WTC11 (cell line): ENCODE measurements around the gene FAN1. TPM values are rescaled to one million over a fixed set of nuclear protein-coding genes. Genes with fewer than 3 reads are reported as not detected.

ENCODE experiments used
- ATAC-seq: fragments of 200-7000 bp; cut with Tn5 transposase; 2 replicates; pipeline ENCODE4 v1.10.0; 2021; ENCODE audit warnings: mild to moderate bottlenecking, moderate library complexity
- CTCF ChIA-PET: fragments of 300-600 bp; sonication (Branson Sonifier 250); formaldehyde crosslinking; loops from one replicate; lab custom pipeline; 2021; ENCODE audit warnings: antibody characterized with exemption; lab: Charles Lee
- POLR2A ChIA-PET: fragments of 350-600 bp; sonication (Branson Sonifier 250); formaldehyde crosslinking; loops from one replicate; lab custom pipeline; 2021; ENCODE audit warnings: antibody characterized with exemption; lab: Charles Lee
- DNase-seq: peaks from one replicate; pipeline ENCODE4 v3.0.0; 2021; ENCODE audit warnings: low spot score
- H3K27ac Mint-ChIP-seq: 2 replicates; pipeline ENCODE4 v1.8.0; 2021; ENCODE audit warnings: mixed read lengths
- H3K27me3 Mint-ChIP-seq: 2 replicates; pipeline ENCODE4 v1.8.0; 2021; ENCODE audit warnings: low read depth, mild to moderate bottlenecking, moderate library complexity, mixed read lengths
- H3K36me3 Mint-ChIP-seq: 2 replicates; pipeline ENCODE4 v1.8.0; 2021; ENCODE audit warnings: mixed read lengths
- H3K4me1 Mint-ChIP-seq: 2 replicates; pipeline ENCODE4 v1.8.0; 2022; ENCODE audit warnings: mixed read lengths
- H3K4me3 Mint-ChIP-seq: 2 replicates; pipeline ENCODE4 v1.8.0; 2021; ENCODE audit warnings: mild to moderate bottlenecking, moderate library complexity, mixed read lengths
- H3K9me3 Mint-ChIP-seq: 2 replicates; pipeline ENCODE4 v1.8.0; 2021; ENCODE audit warnings: mixed read lengths
- JUN ChIP-seq: sonication (generic); formaldehyde crosslinking; IDR thresholded peaks from 2 replicates; pipeline ENCODE4 v1.8.0; 2023; ENCODE audit warnings: mild to moderate bottlenecking, missing genetic modification reagents
- KAT7 ChIP-seq: sonication (generic); formaldehyde crosslinking; IDR thresholded peaks from 2 replicates; pipeline ENCODE4 v1.8.1; 2023; ENCODE audit warnings: missing genetic modification reagents, mild to moderate bottlenecking, borderline replicate concordance
- NR2C2 ChIP-seq: sonication (generic); formaldehyde crosslinking; IDR thresholded peaks from 2 replicates; pipeline ENCODE4 v1.8.0; 2022; ENCODE audit warnings: mild to moderate bottlenecking, missing genetic modification reagents
- OVOL2 ChIP-seq: fragments of 250-450 bp; sonication (Bioruptor Pico); IDR thresholded peaks from 2 replicates; pipeline ENCODE4 v1.9.0; 2021; ENCODE audit warnings: mild to moderate bottlenecking, borderline replicate concordance
- PRRX2 ChIP-seq: fragments of 250-450 bp; sonication (Bioruptor Pico); IDR thresholded peaks from 2 replicates; pipeline ENCODE4 v1.8.0; 2021; ENCODE audit warnings: mild to moderate bottlenecking
- ZNF263 ChIP-seq: sonication (generic); formaldehyde crosslinking; IDR thresholded peaks from 2 replicates; pipeline ENCODE4 v1.8.1; 2022; ENCODE audit warnings: low read depth, mild to moderate bottlenecking, moderate library complexity, missing genetic modification reagents
- ZNF423 ChIP-seq: fragments of 250-450 bp; sonication (Bioruptor Pico); IDR thresholded peaks from 2 replicates; pipeline ENCODE4 v2.1.2; 2022; ENCODE audit warnings: mild to moderate bottlenecking, moderate library complexity
- total RNA-seq: library from RNA; stranded (reverse); gene quantifications from 3 replicates; pipeline ENCODE4 v1.2.3, GENCODE V29; 2021
- TF ChIP-seq, protein P1 (sequence below): fragments of 200-600 bp; IDR thresholded peaks from 2 replicates; pipeline ENCODE4 v1.8.0; 2022; ENCODE audit warnings: antibody characterized with exemption
- TF ChIP-seq, protein P2 (sequence below): sonication (generic); formaldehyde crosslinking; IDR thresholded peaks from 2 replicates; pipeline ENCODE4 v1.8.1; 2022; ENCODE audit warnings: mild to moderate bottlenecking, missing genetic modification reagents, moderate library complexity, borderline replicate concordance
- TF ChIP-seq, protein P3 (sequence below): sonication (generic); formaldehyde crosslinking; IDR thresholded peaks from 2 replicates; pipeline ENCODE4 v1.8.0; 2023; ENCODE audit warnings: mild to moderate bottlenecking, missing genetic modification reagents
- TF ChIP-seq, protein P4 (sequence below): fragments of 250-450 bp; sonication (Bioruptor Pico); IDR thresholded peaks from 2 replicates; pipeline ENCODE4 v1.9.0; 2021; ENCODE audit warnings: mild to moderate bottlenecking
- TF ChIP-seq, protein P5 (sequence below): sonication (generic); formaldehyde crosslinking; IDR thresholded peaks from 2 replicates; pipeline ENCODE4 v1.8.0; 2023; ENCODE audit warnings: missing genetic modification reagents
- TF ChIP-seq, protein P6 (sequence below): sonication (generic); formaldehyde crosslinking; IDR thresholded peaks from 2 replicates; pipeline ENCODE4 v1.8.1; 2022; ENCODE audit warnings: low read depth, mild to moderate bottlenecking, moderate library complexity, missing genetic modification reagents, borderline replicate concordance
- TF ChIP-seq, protein P7 (sequence below): sonication (generic); formaldehyde crosslinking; IDR thresholded peaks from 2 replicates; pipeline ENCODE4 v1.8.1; 2022; ENCODE audit warnings: mild to moderate bottlenecking, moderate library complexity, missing genetic modification reagents

Gene FAN1
- total RNA-seq, 1 experiment from 2014 or later: 22.8 TPM

DNA sequence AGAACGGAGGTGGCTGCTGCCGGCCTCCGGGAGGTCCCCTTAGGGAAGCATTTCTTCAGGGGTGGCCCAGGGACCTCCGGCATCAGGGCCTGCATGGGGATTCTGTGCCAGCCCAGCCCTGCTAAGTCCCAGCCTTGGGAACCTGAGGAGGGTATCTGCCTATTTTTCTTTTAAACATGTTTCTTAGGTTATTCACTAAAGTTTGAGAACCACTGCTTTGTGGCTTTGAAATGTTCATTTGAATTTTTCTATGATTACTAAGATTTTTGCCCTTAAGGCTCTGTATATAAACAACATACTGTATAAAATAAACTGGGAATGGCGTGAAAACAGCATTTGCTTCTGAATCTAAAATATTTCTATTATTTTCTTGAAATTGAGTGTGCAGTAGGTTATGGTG, 24.4 kb downstream of the FAN1 start:
- no peak for TF ChIP-seq JUN (CRISPR knock-in tag)
- TF ChIP-seq, protein P1, sequence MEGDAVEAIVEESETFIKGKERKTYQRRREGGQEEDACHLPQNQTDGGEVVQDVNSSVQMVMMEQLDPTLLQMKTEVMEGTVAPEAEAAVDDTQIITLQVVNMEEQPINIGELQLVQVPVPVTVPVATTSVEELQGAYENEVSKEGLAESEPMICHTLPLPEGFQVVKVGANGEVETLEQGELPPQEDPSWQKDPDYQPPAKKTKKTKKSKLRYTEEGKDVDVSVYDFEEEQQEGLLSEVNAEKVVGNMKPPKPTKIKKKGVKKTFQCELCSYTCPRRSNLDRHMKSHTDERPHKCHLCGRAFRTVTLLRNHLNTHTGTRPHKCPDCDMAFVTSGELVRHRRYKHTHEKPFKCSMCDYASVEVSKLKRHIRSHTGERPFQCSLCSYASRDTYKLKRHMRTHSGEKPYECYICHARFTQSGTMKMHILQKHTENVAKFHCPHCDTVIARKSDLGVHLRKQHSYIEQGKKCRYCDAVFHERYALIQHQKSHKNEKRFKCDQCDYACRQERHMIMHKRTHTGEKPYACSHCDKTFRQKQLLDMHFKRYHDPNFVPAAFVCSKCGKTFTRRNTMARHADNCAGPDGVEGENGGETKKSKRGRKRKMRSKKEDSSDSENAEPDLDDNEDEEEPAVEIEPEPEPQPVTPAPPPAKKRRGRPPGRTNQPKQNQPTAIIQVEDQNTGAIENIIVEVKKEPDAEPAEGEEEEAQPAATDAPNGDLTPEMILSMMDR: no peak
- TF ChIP-seq, protein P2, sequence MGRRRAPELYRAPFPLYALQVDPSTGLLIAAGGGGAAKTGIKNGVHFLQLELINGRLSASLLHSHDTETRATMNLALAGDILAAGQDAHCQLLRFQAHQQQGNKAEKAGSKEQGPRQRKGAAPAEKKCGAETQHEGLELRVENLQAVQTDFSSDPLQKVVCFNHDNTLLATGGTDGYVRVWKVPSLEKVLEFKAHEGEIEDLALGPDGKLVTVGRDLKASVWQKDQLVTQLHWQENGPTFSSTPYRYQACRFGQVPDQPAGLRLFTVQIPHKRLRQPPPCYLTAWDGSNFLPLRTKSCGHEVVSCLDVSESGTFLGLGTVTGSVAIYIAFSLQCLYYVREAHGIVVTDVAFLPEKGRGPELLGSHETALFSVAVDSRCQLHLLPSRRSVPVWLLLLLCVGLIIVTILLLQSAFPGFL (CRISPR knock-in tag): no peak
- no peak for TF ChIP-seq PRRX2 (CRISPR knock-in tag)
- TF ChIP-seq KAT7 (CRISPR knock-in tag): no peak
- TF ChIP-seq, protein P3, sequence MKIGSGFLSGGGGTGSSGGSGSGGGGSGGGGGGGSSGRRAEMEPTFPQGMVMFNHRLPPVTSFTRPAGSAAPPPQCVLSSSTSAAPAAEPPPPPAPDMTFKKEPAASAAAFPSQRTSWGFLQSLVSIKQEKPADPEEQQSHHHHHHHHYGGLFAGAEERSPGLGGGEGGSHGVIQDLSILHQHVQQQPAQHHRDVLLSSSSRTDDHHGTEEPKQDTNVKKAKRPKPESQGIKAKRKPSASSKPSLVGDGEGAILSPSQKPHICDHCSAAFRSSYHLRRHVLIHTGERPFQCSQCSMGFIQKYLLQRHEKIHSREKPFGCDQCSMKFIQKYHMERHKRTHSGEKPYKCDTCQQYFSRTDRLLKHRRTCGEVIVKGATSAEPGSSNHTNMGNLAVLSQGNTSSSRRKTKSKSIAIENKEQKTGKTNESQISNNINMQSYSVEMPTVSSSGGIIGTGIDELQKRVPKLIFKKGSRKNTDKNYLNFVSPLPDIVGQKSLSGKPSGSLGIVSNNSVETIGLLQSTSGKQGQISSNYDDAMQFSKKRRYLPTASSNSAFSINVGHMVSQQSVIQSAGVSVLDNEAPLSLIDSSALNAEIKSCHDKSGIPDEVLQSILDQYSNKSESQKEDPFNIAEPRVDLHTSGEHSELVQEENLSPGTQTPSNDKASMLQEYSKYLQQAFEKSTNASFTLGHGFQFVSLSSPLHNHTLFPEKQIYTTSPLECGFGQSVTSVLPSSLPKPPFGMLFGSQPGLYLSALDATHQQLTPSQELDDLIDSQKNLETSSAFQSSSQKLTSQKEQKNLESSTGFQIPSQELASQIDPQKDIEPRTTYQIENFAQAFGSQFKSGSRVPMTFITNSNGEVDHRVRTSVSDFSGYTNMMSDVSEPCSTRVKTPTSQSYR (CRISPR knock-in tag): no peak
- TF ChIP-seq, protein P4, sequence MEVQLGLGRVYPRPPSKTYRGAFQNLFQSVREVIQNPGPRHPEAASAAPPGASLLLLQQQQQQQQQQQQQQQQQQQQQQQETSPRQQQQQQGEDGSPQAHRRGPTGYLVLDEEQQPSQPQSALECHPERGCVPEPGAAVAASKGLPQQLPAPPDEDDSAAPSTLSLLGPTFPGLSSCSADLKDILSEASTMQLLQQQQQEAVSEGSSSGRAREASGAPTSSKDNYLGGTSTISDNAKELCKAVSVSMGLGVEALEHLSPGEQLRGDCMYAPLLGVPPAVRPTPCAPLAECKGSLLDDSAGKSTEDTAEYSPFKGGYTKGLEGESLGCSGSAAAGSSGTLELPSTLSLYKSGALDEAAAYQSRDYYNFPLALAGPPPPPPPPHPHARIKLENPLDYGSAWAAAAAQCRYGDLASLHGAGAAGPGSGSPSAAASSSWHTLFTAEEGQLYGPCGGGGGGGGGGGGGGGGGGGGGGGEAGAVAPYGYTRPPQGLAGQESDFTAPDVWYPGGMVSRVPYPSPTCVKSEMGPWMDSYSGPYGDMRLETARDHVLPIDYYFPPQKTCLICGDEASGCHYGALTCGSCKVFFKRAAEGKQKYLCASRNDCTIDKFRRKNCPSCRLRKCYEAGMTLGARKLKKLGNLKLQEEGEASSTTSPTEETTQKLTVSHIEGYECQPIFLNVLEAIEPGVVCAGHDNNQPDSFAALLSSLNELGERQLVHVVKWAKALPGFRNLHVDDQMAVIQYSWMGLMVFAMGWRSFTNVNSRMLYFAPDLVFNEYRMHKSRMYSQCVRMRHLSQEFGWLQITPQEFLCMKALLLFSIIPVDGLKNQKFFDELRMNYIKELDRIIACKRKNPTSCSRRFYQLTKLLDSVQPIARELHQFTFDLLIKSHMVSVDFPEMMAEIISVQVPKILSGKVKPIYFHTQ (CRISPR knock-in tag): no peak
- no peak for TF ChIP-seq ZNF263
- TF ChIP-seq NR2C2 (CRISPR knock-in tag): no peak
- no peak for TF ChIP-seq OVOL2 (CRISPR knock-in tag)
- no peak for TF ChIP-seq ZNF423 (CRISPR knock-in tag)
- TF ChIP-seq, protein P5, sequence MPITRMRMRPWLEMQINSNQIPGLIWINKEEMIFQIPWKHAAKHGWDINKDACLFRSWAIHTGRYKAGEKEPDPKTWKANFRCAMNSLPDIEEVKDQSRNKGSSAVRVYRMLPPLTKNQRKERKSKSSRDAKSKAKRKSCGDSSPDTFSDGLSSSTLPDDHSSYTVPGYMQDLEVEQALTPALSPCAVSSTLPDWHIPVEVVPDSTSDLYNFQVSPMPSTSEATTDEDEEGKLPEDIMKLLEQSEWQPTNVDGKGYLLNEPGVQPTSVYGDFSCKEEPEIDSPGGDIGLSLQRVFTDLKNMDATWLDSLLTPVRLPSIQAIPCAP (CRISPR knock-in tag): no peak
- TF ChIP-seq, protein P6, sequence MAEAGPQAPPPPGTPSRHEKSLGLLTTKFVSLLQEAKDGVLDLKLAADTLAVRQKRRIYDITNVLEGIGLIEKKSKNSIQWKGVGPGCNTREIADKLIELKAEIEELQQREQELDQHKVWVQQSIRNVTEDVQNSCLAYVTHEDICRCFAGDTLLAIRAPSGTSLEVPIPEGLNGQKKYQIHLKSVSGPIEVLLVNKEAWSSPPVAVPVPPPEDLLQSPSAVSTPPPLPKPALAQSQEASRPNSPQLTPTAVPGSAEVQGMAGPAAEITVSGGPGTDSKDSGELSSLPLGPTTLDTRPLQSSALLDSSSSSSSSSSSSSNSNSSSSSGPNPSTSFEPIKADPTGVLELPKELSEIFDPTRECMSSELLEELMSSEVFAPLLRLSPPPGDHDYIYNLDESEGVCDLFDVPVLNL: no peak
- TF ChIP-seq, protein P7, sequence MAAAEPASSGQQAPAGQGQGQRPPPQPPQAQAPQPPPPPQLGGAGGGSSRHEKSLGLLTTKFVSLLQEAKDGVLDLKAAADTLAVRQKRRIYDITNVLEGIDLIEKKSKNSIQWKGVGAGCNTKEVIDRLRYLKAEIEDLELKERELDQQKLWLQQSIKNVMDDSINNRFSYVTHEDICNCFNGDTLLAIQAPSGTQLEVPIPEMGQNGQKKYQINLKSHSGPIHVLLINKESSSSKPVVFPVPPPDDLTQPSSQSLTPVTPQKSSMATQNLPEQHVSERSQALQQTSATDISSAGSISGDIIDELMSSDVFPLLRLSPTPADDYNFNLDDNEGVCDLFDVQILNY (CRISPR knock-in tag): no peak
- ChIA-PET POLR2A (no interaction called here), CTCF (interaction anchor here (1.4 kb wide), 1 partner anchor 201 kb away, joined by 4 read pairs; no protein-coding TSS in a partner anchor)
- Mint-ChIP-seq H3K4me1 (peaks cover 13% of the 10 kb centered on the region), H3K9me3 (no peaks in the 10 kb centered on the region), H3K4me3 (no peak overlapping the region), H3K27me3 (no peaks in the 10 kb centered on the region), H3K36me3 (peaks cover 61% of the 10 kb centered on the region), H3K27ac (no peak overlapping the region)
- no peak for ATAC-seq
- DNase-seq: no peak
